GM20431 (cell line): ENCODE measurements around the gene SKOR2.

Source experiments
- in situ Hi-C: fragments of 300-500 bp; cut with MseI, MboI; formaldehyde crosslinking; loops from one replicate; pipeline ENCODE4 v1.15.0; 2020; ENCODE audit warnings: low sequenced_read_pairs; ENCODE audit not compliant: unreplicated experiment

The SKOR2 gene, protein sequence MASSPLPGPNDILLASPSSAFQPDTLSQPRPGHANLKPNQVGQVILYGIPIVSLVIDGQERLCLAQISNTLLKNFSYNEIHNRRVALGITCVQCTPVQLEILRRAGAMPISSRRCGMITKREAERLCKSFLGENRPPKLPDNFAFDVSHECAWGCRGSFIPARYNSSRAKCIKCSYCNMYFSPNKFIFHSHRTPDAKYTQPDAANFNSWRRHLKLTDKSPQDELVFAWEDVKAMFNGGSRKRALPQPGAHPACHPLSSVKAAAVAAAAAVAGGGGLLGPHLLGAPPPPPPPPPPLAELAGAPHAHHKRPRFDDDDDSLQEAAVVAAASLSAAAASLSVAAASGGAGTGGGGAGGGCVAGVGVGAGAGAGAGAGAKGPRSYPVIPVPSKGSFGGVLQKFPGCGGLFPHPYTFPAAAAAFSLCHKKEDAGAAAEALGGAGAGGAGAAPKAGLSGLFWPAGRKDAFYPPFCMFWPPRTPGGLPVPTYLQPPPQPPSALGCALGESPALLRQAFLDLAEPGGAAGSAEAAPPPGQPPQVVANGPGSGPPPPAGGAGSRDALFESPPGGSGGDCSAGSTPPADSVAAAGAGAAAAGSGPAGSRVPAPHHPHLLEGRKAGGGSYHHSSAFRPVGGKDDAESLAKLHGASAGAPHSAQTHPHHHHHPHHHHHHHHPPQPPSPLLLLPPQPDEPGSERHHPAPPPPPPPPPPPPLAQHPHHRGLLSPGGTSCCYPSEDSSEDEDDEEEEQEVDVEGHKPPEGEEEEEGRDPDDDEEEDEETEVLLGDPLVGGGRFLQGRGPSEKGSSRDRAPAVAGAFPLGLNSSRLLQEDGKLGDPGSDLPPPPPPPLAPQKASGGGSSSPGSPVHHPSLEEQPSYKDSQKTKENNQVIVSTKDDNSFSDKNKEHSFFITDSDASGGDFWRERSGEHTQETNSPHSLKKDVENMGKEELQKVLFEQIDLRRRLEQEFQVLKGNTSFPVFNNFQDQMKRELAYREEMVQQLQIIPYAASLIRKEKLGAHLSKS

DNA sequence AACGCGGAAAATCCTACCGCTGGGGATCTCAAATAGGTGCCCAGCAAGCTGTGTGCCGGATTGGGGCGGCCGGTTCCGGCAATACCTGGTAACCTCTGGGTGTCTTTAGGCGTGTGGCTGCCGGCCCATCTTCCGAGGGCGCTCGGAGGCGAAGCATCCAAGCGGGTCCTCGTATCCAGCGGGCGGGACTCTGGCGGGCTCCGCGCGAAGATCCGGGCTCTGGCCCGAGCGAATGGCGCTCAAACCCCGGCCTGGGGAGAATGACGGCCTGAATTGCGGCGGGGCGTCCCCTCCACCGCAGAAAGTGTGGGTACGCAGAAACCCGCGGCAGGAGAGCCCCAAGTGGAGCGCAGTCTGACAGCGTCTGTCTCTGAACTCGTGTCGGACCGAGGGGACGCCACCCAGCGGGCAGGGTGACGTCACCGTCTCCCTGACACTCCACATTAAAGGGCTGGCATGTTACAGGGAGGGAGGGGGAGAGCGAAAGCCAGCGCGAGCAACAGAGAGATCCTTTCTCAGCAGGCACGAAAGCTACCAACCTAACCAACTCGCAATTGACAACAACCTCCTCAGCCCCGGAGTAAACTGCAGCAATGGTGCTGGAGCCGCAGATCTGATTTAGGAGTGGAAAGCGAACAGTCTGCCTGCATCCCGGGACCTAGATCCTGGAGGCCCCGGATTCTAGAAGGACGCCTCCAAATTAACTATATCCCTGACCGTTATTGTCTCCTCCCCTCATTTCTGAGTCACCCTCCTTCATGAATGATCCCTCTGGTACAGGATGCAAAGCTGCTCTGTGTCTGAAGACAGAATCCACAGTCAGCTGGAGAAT lies at the start of gene SKOR2:
TSS of gene SKOR2 (minus strand) at position 372 of the 832 bp plus-strand sequence. CDS start 2,477 bp downstream, outside the sequence.
- in situ Hi-C loops: no loop called here

DNA sequence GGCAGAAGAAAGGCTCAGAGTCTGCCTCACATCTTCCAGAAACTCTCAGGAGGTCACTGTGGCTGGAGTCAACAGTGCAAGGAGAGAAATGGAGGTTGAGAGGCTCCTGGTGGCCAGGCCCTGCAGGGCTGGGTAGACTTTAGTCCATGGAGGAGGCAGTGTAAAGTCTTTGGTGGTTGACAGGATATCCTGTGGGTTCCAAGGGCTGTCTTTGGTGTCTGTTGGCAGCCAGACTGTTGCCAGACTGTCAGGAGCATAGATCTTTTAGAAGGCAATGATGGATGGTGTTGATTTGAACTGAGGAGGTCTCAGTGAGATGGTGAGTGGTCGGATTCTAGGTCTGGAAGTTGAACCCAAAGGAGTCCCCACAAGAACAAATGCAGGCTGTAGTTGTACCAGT lies 45.0 kb upstream of the SKOR2 start:
- in situ Hi-C loops: no loop called here

DNA sequence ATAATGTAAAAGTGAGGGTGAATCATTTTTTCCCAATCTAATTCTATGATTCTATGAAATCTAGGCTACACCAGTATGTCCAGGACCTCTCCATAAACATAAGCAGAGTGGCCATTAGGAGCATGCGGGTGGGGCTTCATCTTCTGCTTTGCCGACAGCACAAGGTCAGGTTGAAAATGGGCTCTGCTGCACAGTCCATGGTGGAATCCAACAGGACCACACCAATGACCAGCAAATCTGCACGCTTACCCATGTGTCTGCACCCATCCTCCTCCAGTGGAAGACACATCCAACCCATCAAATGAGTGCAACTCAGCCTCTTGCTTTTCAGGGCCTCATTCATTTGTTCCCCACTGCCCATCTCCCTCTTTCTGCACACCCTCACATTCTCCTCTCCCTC lies 43.3 kb upstream of the SKOR2 start:
- in situ Hi-C loops: no loop called here

DNA sequence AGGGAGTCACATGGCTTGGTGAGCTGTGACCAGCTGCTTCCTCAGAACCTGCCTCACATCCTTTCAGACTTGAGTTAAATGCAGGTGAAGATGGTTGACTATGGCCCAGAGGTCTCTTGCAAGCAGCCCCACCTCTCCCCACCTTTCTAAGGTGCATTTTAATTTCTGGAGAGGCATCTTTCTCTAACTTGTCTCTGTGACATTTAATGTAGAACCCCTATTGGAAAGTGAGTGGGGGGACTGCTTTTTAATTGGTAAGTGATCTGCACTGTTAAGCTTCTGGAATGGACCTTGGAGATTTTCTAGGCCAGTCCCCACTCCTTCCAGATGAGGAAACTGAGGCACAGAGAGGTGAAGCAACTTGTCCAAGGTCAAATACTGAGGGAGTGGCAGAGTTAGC lies 37.3 kb upstream of the SKOR2 start:
- in situ Hi-C loops: no loop called here

DNA sequence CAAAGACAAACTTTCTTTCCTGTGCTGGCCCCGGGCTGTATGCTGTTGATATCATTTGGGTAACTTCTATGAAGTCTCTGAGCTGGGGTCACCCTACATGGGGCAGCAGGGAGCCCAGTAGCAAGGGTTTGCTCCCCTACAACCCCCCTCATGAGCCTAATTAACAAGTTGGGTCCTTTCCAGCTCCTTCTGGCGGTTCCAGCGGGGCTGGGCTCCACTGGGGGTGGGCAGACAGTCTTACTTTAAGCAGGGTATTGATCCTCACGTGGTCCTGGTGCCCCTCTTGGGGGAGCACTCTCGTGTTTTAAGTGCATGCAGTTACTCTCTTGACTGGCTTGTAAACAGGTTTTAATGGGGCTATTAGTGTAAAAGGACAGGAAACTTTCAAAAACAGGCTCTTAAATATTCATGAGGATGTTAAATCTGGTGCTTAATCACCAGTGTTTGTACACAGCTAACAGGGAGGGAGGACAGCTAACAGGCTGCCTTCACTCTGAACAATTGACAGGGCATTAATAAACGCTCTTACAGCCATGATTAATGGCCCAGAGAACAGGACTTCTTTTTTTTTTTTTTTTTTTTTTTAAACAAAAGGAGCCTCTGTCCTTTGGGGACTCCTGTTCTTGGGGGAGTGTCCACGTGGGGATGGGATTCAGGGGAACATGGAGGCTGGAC lies 36.6 kb upstream of the SKOR2 start:
- in situ Hi-C loops: no loop called here

DNA sequence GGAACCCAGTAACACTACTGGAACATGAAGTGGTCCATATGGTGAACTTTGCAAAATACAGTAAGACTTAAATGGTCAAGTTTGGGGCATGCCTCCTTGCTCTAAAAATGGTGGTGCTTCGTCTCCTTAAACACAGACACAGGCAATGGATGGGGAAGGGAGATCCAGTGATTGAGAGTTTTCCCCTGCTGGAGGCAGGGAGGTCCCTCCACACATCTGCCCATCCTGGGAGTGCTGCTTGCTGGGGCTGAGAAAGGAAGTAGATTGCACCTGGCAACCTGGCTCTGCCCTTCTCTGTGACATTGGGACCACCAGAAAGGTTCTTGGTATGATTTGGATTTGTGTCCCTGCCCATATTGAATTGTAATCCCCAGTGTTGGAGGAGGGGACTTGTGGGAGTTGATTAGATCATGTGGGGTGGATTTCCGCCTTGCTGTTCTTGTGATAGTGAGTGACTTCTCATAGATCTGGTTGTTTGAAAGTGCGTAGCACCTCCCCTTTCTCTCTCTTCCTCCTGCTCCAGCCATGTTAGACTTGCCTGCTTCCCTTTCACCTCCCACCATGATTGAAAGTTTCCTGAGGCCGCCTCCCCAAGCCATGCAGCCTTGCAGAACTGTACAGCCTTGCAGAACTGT lies 35.4 kb upstream of the SKOR2 start:
- in situ Hi-C loops: no loop called here

DNA sequence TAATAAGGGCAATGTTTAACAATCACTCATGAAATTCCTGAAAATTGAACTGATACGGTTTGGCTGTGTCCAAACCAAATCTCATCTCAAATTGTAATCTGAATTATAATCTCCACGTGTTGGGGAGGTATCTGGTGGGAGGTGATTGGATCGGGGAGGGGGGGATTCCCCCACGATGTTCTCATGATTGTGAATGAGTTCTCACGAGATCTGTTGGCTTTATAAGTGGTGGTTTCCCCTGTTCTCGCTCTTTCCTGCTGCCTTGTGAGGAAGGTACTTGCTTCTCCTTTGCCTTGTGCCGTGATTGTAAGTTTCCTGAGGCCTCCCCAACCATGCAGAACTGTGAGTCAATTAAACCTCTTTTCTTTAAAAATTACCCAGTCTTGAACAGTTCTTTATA lies 34.0 kb upstream of the SKOR2 start:
- in situ Hi-C loops: no loop called here

DNA sequence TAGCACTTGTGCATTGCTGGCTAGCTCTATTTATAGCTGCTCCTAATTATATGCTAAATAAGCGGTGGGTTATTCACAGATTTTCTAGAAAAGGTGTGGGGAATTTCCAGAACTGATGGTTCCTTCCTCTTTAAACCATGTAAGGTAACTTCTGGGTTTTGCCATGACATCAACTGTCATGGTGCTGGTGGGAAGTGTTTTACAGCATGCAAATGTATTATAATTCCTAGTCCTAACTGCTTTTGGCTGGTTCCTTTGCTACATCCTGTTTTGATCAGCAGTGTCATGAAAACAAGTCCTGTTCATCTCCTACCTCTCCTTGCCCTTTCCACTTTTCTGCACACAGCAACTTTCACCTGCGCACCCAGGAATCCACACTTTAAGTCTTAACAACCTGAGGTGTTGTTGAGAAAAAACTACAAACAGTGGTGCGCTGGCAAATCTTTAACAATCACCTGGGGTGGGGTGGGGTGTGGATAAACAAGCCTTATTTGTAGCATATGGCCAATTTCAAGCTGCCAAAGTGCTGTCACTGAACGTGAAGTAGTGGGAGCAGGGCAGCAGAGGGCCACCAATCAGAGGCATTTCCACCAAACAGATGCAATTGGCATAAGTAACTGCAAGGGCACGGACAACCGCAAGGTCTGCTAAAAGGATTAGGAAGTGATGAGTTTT lies 33.4 kb upstream of the SKOR2 start:
- in situ Hi-C loops: no loop called here

DNA sequence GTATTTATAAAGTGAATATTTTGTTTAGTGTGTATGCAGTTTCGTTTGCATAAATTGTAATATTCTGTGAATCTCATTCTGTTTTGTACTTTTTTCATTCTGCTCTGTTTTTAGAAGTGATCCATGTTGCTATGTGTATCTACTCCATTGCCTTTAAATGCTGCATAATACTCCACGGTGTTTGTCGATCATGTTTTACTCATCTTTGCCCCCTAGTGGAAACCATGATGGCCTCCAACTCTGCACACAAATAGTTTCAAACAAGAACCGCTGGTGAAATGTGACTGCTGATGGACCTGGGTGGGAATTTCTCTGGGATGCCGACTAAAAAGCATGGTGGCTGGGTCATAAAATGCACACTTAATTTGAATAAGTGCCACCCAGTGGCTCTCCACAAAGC lies 32.0 kb upstream of the SKOR2 start:
- in situ Hi-C loops: no loop called here

DNA sequence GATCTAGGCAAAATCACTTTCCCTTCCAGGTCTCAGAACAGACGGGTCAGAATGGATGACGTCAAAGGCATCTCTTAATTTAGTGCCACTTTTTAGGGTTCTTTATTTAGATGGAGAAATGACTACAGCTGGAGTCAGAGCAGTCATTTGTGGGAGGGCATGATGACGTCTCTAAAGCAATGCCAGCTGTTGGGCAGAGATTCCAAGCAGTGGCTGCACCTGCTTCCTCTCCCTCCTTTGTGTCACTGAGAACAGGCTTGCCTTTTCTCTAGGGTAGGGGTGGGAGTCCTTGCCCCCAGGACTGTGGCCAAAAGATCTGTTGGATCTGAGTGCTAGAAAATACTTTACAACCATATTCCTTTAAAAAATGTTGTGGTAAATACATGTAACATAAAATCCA lies 28.7 kb upstream of the SKOR2 start:
- in situ Hi-C loops: no loop called here

DNA sequence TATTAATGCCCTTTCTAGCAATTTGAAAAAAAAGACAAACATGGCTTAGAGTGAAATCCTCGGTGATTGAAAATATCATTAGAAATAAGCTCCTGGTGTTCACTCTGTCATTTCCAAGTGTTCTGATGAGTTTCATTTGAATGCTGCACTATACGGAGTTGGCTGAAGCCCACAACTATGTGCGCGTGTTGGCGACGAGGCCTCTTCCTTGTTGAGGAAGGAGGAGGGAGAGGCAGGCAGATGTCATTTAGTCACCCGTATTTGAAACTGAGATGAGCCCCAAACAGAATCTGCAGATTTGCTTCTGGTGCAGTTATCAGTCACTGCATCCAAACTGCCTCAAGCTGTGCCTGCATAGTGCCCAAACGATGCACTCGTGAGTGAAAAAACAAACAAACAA lies 23.5 kb upstream of the SKOR2 start:
- in situ Hi-C loops: no loop called here

DNA sequence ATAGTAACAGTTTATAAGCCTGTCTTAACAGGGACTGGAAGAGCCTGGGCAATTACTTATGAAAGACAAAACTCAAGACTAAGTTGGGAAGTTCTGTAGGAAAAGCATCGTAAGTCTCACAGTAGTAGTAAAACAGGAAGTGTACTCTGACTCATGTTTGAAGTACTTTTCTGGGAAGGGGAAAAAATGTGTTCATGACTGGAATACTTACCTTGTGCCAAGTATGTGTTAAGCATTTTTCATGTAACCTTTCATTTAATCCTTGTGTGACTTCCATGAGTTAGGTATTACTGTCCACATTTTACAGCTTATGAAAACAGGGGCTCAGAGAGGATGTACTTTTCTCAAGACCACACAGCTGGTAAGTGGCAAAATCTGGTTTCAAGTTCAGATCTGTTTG lies 13.7 kb upstream of the SKOR2 start:
- in situ Hi-C loops: no loop called here

DNA sequence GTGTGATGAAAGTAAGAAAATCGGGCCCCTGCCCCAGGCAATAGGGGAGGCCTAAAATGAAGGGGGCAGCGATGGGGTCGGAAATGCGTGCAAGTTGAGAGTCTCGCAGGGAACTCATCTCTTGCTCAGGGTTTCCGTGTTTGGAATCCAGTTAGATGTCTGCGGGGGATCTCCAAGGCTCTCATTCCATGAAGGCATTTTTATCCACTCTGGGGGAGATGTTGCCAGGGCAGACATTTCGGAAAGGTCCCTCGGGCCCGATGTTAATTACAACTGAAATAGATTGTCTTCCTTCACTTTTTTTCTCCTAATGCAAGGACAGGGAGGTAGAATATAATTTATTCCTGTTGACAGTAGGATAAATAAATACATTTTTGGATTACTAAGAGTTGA lies 12.8 kb upstream of the SKOR2 start:
- in situ Hi-C loops: no loop called here

DNA sequence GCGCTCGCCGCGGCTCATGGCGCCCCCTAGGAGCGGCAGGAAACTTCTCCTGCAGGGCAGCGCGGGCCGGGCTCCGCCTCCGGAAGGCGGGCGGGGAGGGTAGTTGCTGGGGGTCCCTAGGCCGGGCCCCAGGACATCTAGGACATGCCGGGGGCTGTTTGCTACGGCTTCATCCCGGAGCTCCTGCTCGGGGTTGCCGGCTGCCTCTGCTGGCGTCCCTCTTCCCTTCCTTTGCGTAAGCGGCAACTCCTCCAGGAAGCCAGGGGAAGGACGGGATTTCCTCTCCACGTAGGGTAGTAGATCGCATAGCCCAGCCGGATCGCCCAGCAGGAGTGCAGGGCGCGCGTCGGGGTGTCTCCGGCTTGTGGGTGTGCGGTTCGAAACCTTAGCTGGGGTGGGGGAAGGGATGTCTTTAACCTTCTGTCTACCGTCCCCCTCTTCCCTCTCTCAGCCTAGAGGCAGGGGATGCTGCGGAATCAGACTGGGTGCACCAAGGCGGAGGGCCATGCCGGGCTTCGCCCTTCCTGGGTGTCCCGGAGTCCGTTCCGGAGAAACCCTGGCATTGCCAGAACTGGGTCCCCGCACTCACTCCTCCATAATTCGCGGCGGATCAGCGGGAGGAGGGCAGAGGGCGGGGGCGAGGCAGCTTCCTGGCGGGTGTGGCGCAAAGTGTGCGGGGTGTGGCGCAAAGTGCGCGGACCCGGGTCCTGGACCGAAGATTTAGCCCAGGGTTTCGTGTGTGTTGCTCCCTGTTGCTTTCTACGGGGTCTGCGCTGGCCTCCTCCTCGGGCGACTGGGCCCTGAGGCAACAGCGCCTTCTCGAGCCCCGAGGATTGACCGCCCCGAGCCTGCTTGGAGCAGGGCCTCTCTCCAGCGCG lies 12.2 kb upstream of the SKOR2 start:
- in situ Hi-C loops: no loop called here

DNA sequence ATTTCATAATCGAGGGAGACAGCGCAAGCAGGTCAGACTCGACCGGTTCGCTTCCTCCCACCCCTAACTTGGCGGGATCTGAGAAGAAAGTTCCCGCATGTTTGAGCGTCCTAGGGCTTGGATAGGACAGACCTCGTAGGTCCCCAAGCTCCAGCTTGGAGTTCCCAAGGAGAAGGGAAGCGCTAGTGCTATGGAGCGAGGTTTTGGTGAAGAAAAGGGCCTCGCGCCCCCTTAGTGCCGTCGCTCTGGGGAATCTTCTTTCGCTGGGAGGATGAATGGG lies 11.6 kb upstream of the SKOR2 start:
- in situ Hi-C loops: no loop called here

DNA sequence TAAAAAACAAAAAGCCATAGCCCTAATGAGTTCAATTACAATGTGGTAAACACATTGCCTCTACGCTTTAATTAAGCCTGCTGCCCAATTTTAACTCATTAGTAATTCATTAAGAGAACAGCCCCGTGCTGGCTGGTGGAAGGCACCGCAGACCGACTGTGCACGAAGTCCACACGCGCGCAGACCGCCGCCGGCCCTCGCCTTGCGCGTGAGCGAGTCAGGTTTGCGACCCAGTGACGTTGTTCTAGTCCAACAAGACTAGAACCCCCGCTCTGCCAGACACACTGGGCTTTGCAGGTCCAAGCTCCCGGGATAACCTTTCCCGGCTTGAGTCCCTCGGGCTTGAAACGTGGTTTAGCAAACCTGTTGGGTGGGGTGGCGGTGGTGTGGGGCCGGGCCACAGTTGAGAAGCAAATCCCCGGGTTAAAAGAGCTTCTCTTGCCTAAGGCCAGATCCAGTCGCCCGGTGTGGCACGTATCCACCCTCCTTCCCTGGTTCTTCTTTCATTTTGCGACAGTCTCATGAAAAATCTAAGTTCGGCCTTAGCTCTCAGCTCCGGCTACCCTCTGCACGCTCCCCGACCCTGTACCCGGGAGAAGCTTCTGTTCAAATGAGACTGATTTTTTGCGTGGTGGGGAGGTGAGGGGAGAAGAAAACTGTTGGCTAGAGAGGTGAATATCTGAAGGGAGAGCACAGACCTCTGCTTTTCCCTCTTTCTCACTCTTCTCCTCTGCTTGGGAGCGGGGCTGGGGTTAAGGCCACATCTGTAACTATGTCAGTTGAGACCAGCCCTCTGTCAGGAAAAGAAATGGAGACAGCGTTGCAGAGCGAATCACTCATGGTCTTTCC lies 11.1 kb upstream of the SKOR2 start:
- in situ Hi-C loops: no loop called here

DNA sequence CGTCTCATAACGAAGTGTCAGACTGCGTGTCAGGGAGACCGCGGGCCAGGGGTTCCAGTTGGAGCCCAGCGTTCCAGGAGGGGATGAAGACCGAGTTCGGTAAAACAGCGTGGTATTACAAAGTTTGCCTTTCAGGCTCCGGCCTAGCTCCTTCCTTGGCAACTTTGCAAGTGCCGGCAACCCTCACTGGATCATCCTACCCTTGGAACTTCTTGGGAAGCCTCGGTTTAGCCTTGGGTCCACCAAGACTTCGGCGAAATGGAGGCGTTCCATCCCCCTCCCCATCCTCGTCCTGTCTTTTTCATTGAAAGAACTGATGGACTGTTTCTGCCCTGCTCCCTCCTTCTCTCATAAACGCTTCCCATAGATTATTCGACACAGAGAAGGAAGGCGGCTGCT lies 10.4 kb upstream of the SKOR2 start:
- in situ Hi-C loops: no loop called here
